ENCODE results near the gene MS4A14. TPM values are rescaled to one million over a fixed set of nuclear protein-coding genes. Genes with fewer than 3 reads are reported as not detected.

MS4A14 gene
- total RNA-seq, 1 experiment from 2014 or later, result not detected

DNA sequence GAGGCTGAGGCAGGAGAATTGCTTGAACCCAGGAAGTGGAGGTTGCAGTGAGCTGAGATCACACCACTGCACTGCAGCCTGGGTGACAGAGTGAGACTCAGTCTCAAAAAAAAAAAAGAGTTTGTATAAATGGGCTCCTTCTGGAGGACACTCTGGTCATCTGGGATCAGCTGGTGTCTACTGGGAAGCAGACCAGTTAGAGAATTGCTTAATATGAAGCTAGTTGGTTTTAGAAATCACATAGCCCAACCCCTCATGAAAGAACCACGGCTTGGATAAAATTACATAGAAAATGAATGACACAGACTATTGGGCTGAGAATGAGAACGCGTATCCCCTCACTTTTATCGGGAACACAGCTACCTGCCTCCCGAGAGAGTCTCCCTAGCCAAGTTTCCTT is 3.2 kb upstream of the MS4A14 start:
- H3K36me3 Mint-ChIP-seq (ENCODE audit: insufficient read depth, unreplicated experiment), result no peaks in the 10 kb centered on the region
- CTCF ChIA-PET, result interaction anchor here (1.5 kb wide), 1 partner anchor 29 kb away, joined by 9 read pairs; no protein-coding TSS in a partner anchor

DNA sequence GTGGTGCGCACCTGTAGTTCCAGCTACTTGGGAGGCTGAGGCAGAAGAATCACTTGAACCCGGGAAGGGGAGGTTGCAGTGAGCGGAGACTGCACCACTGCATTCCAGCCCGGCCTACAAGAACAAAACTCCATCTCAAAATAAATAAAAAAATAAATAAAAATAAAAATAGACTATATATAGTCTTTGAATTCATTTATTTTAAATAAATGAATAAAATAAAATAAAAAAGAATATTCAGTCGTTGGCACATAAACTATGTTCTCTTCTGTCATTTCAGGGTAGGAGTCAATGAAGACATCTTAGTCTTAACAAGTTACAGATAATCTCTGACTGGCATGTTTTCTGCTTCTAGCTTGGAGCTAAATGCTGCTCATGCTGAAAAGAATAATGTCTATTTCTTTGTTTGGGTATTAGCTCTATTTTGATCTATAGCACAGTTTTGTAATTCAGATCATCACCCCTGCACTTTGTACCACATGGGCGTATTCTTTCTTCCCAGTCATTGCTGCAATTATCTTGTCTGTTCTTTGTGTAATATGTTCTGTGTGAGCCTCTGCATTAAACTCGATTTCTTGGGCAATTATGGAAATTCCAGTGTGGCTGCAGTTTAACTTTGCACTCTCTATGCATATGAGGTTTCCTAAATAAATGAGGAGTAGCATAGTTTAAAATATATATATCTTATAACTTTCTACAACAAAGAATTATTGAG is 1.4 kb upstream of the MS4A14 start:
- no TSS peak for BruUV-seq (replicated peaks)
- ChIA-PET POLR2A (no interaction called here), CTCF (interaction anchor here (0.9 kb wide), 1 partner anchor 62 kb away, joined by 4 read pairs; no protein-coding TSS in a partner anchor)
- intact Hi-C loops (cut with micrococcal nuclease), result no loop called here
- TF ChIP-seq, protein P1, sequence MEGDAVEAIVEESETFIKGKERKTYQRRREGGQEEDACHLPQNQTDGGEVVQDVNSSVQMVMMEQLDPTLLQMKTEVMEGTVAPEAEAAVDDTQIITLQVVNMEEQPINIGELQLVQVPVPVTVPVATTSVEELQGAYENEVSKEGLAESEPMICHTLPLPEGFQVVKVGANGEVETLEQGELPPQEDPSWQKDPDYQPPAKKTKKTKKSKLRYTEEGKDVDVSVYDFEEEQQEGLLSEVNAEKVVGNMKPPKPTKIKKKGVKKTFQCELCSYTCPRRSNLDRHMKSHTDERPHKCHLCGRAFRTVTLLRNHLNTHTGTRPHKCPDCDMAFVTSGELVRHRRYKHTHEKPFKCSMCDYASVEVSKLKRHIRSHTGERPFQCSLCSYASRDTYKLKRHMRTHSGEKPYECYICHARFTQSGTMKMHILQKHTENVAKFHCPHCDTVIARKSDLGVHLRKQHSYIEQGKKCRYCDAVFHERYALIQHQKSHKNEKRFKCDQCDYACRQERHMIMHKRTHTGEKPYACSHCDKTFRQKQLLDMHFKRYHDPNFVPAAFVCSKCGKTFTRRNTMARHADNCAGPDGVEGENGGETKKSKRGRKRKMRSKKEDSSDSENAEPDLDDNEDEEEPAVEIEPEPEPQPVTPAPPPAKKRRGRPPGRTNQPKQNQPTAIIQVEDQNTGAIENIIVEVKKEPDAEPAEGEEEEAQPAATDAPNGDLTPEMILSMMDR (IDR thresholded peaks at IDR 0.05; ENCODE audit: unreplicated experiment), result no peak
- Mint-ChIP-seq H3K27me3 (ENCODE audit: insufficient read depth, unreplicated experiment) (no peaks in the 10 kb centered on the region), H3K27ac (ENCODE audit: low read depth, unreplicated experiment) (no peak overlapping the region), H3K4me3 (ENCODE audit: unreplicated experiment) (no peak overlapping the region), H3K9me3 (ENCODE audit: unreplicated experiment) (no peaks in the 10 kb centered on the region), H3K36me3 (ENCODE audit: insufficient read depth, unreplicated experiment) (no peaks in the 10 kb centered on the region), H3K4me1 (ENCODE audit: insufficient read depth, unreplicated experiment) (no peaks in the 10 kb centered on the region)
- DNase-seq (ENCODE audit: unreplicated experiment), result no peak

More for the DNA sequence above, 3.2 kb upstream of the MS4A14 start:
- H3K4me3 Mint-ChIP-seq (ENCODE audit: unreplicated experiment), result no peak overlapping the region
- TF ChIP-seq, protein P1 (IDR thresholded peaks at IDR 0.05; ENCODE audit: unreplicated experiment), result no peak
- H3K4me1 Mint-ChIP-seq (ENCODE audit: insufficient read depth, unreplicated experiment), result no peaks in the 10 kb centered on the region
- no peaks in the 10 kb centered on the region for H3K9me3 Mint-ChIP-seq (ENCODE audit: unreplicated experiment)
- H3K27me3 Mint-ChIP-seq (ENCODE audit: insufficient read depth, unreplicated experiment), result no peaks in the 10 kb centered on the region
- no peak overlapping the region for H3K27ac Mint-ChIP-seq (ENCODE audit: low read depth, unreplicated experiment)
- BruUV-seq (replicated peaks), result no TSS peak
- POLR2A ChIA-PET, result no interaction called here
- DNase-seq (ENCODE audit: unreplicated experiment), result no peak
- intact Hi-C loops (cut with micrococcal nuclease), result no loop called here

GRCh38 chr11:60396799-60397198 is 540 bp downstream of the MS4A14 start:
- intact Hi-C loops (cut with micrococcal nuclease), result no loop called here
- no peak for DNase-seq (ENCODE audit: unreplicated experiment)
- POLR2A ChIA-PET, result no interaction called here
- no TSS peak for BruUV-seq (replicated peaks)
- H3K9me3 Mint-ChIP-seq (ENCODE audit: unreplicated experiment), result peaks cover 6% of the 10 kb centered on the region
- H3K27ac Mint-ChIP-seq (ENCODE audit: low read depth, unreplicated experiment), result no peak overlapping the region
- CTCF ChIA-PET, result interaction anchor here (2.1 kb wide), 1 partner anchor 221 kb away, joined by 6 read pairs; no protein-coding TSS in a partner anchor
- no peaks in the 10 kb centered on the region for H3K36me3 Mint-ChIP-seq (ENCODE audit: insufficient read depth, unreplicated experiment)
- H3K4me1 Mint-ChIP-seq (ENCODE audit: insufficient read depth, unreplicated experiment), result no peaks in the 10 kb centered on the region
- TF ChIP-seq, protein P1 (IDR thresholded peaks at IDR 0.05; ENCODE audit: unreplicated experiment), result no peak
- no peaks in the 10 kb centered on the region for H3K27me3 Mint-ChIP-seq (ENCODE audit: insufficient read depth, unreplicated experiment)
- H3K4me3 Mint-ChIP-seq (ENCODE audit: unreplicated experiment), result no peak overlapping the region

- TF ChIP-seq, protein P1 (IDR thresholded peaks at IDR 0.05; ENCODE audit: unreplicated experiment), result no peak
- Mint-ChIP-seq H3K27ac (ENCODE audit: low read depth, unreplicated experiment) (no peak overlapping the region), H3K36me3 (ENCODE audit: insufficient read depth, unreplicated experiment) (no peaks in the 10 kb centered on the region), H3K4me3 (ENCODE audit: unreplicated experiment) (no peak overlapping the region), H3K9me3 (ENCODE audit: unreplicated experiment) (peaks cover 9% of the 10 kb centered on the region), H3K27me3 (ENCODE audit: insufficient read depth, unreplicated experiment) (no peaks in the 10 kb centered on the region), H3K4me1 (ENCODE audit: insufficient read depth, unreplicated experiment) (no peaks in the 10 kb centered on the region)
- DNase-seq (ENCODE audit: unreplicated experiment), result no peak
- no TSS peak for BruUV-seq (replicated peaks)
- CTCF ChIA-PET, result interaction anchor here (0.6 kb wide), 1 partner anchor 87 kb away, joined by 3 read pairs; no protein-coding TSS in a partner anchor
- intact Hi-C loops (cut with micrococcal nuclease), result no loop called here
- POLR2A ChIA-PET, result interaction anchor here (0.7 kb wide), 1 partner anchor 199 kb away, joined by 3 read pairs; no protein-coding TSS in a partner anchor
These were observed 23.8 kb downstream of the MS4A14 start for GRCh38 chr11:60420015-60420414.
